HG03108 (cell line): ENCODE data around the gene CALML5.

ENCODE experiments used
- ATAC-seq: cut with Tn5 transposase; IDR thresholded peaks from one replicate; pipeline ENCODE4 v1.9.1; 2021; ENCODE audit warnings: moderate library complexity; ENCODE audit not compliant: unreplicated experiment

Gene CALML5

GRCh38 chr10:5502571-5503476 is 3.5 kb upstream of the CALML5 start:
- no peak for ATAC-seq

- no peak for ATAC-seq
Observed at GRCh38 chr10:5502061-5502521, 2.7 kb upstream of the CALML5 start.

- no peak for ATAC-seq
Observed at GRCh38 chr10:5500910-5501309, 1.5 kb upstream of the CALML5 start.

- ATAC-seq = no peak
Observed at GRCh38 chr10:5500162-5500670, 846 bp upstream of the CALML5 start.

GRCh38 chr10:5498791-5499492 is 428 bp downstream of the CALML5 start:
- no peak for ATAC-seq

- ATAC-seq = no peak
Observed at GRCh38 chr10:5497948-5498730, 1.2 kb downstream of the CALML5 start.

- no peak for ATAC-seq
Observed at GRCh38 chr10:5497289-5497688, 2.1 kb downstream of the CALML5 start.

- no peak for ATAC-seq
Observed at GRCh38 chr10:5496261-5497250, 2.8 kb downstream of the CALML5 start.

GRCh38 chr10:5494611-5495010 is 4.8 kb downstream of the CALML5 start:
- no peak for ATAC-seq

- no peak for ATAC-seq
Observed at GRCh38 chr10:5493691-5494090, 5.7 kb downstream of the CALML5 start.

- ATAC-seq = no peak
Observed at GRCh38 chr10:5492929-5493576, 6.3 kb downstream of the CALML5 start.

GRCh38 chr10:5492322-5492855 is 7.0 kb downstream of the CALML5 start:
- no peak for ATAC-seq

- ATAC-seq = no peak
Observed at GRCh38 chr10:5491477-5491876, 7.9 kb downstream of the CALML5 start.

GRCh38 chr10:5490698-5491464 is 8.5 kb downstream of the CALML5 start:
- no peak for ATAC-seq

- no peak for ATAC-seq
Observed at GRCh38 chr10:5490032-5490431, 9.3 kb downstream of the CALML5 start.

- no peak for ATAC-seq
Observed at GRCh38 chr10:5488272-5489161, 10.9 kb downstream of the CALML5 start.

GRCh38 chr10:5486853-5487235 is 12.5 kb downstream of the CALML5 start:
- no peak for ATAC-seq
